ENCODE measurements around the gene STON2.

DNA sequence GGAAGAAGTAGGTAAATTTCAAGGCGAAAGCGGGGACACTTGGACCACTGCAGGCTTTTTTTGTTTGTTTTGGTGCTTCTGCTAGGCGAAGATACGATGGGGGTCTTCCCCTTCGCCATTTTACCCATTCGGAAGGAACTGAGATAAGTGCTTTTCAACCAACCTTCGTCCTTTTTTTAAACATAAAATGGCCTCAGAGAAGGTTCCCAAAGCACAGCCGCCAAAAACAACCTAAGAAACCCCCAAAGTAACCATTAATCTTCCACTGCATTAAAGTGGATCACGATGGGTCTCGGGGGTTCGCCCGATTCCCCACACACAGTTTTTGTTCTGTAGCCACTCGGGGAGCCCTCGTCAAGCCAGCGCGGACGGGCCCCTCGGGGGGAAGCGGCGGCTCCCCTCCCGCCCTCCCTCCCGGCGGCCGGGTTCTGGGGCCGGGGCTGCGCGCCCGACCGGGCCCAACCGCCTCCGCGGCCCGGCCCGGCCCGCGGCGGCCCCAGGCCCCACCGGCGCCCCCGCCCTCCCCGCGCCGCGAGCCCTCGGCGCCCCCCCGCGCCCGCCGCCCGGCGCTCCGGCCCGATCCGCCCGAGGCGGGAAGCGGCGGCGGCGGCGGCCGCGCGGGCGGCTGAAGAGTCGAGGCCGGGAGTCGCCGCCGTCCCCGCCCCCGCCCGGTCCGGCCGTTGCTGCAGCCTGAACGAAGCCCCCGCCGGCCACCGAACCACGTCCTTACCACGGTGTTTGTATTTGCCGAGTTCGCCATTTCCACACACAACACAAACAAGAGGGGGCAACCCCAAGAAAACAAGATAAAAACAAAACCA, 180.2 kb downstream of the STON2 start:
- no peak for TF ChIP-seq ZNF274 (IDR thresholded peaks at IDR 0.05; ENCODE audit: low read depth, low read length)
- TF ChIP-seq SUZ12 (IDR thresholded peaks at IDR 0.05; ENCODE audit: extremely low read depth, insufficient read depth, insufficient read length), result no peak

Measured in NT2/D1 (cell line).